Activated T-helper 1 cell treated with anti-CD3 and anti-CD28 coated beads, Interleukin-12 subunit alpha, Interleukin-12 subunit beta, Interleukin-2, Interleukin-4 antibody, amounts not matched to agents 30 ng/mL and 10 ng/mL and 1 ng/mL, durations not matched to agents 14 hours and 24 hours and 36 hours (primary cell): ENCODE measurements around the gene PHAF1. TPM values are rescaled to one million over a fixed set of nuclear protein-coding genes. Genes with fewer than 3 reads are reported as not detected.
"Not testable (repeated sequence)": the region's sequence is repeated elsewhere in the genome, so short reads cannot be mapped to it uniquely, and the experiment has no call there.

Experiments used
- DNase-seq: peaks from one replicate; pipeline ENCODE4 v3.0.0; 2021; ENCODE audit warnings: low spot score
- H3K27ac Mint-ChIP-seq: one replicate; pipeline ENCODE4 v1.8.0; 2021; ENCODE audit warnings: mild to moderate bottlenecking, mixed read lengths
- H3K27me3 Mint-ChIP-seq: one replicate; pipeline ENCODE4 v1.8.0; 2022; ENCODE audit warnings: mild to moderate bottlenecking, moderate library complexity, mixed read lengths; ENCODE audit not compliant: insufficient read depth
- H3K36me3 Mint-ChIP-seq: one replicate; pipeline ENCODE4 v1.8.0; 2021; ENCODE audit warnings: low read depth, mixed read lengths
- H3K4me1 Mint-ChIP-seq: one replicate; pipeline ENCODE4 v1.8.0; 2021; ENCODE audit warnings: low read depth, mixed read lengths
- H3K4me3 Mint-ChIP-seq: one replicate; pipeline ENCODE4 v1.8.0; 2021; ENCODE audit warnings: mild to moderate bottlenecking, moderate library complexity, mixed read lengths
- H3K9me3 Mint-ChIP-seq: one replicate; pipeline ENCODE4 v1.8.0; 2021; ENCODE audit warnings: mixed read lengths
- intact Hi-C: fragments of 100-400 bp; cut with micrococcal nuclease; formaldehyde crosslinking; loops from one replicate; pipeline ENCODE4 v1.15.1; 2024
- total RNA-seq: library from RNA; stranded (reverse); gene quantifications from 2 replicates; pipeline ENCODE4 v1.2.3, GENCODE V29; 2022

The PHAF1 gene
- total RNA-seq, 1 donor from 2014 or later: 20.6 TPM

- no peaks in the 10 kb centered on the region for H3K9me3 Mint-ChIP-seq
- DNase-seq: no peak
- no peaks in the 10 kb centered on the region for H3K27me3 Mint-ChIP-seq
- H3K36me3 Mint-ChIP-seq: peaks cover 4% of the 10 kb centered on the region
- peak overlapping the region; percentile 96 for H3K4me3 Mint-ChIP-seq
- intact Hi-C loops: no loop called here
- H3K27ac Mint-ChIP-seq: no peak overlapping the region
- H3K4me1 Mint-ChIP-seq: peaks cover 39% of the 10 kb centered on the region
These were observed 2.3 kb downstream of the PHAF1 start for GRCh38 chr16:67111951-67112444.

- no peak for DNase-seq
- intact Hi-C loops: no loop called here
- H3K4me1 Mint-ChIP-seq: peaks cover 39% of the 10 kb centered on the region
- no peaks in the 10 kb centered on the region for H3K9me3 Mint-ChIP-seq
- no peak overlapping the region for H3K27ac Mint-ChIP-seq
- H3K4me3 Mint-ChIP-seq: no peak overlapping the region
- no peaks in the 10 kb centered on the region for H3K27me3 Mint-ChIP-seq
- H3K36me3 Mint-ChIP-seq: peaks cover 4% of the 10 kb centered on the region
These were observed 3.1 kb downstream of the PHAF1 start for GRCh38 chr16:67112591-67113399.

- no peaks in the 10 kb centered on the region for H3K9me3 Mint-ChIP-seq
- no peak for DNase-seq
- no peak overlapping the region for H3K4me3 Mint-ChIP-seq
- intact Hi-C loops: no loop called here
- H3K27ac Mint-ChIP-seq: no peak overlapping the region
- H3K36me3 Mint-ChIP-seq: peaks cover 4% of the 10 kb centered on the region
- H3K27me3 Mint-ChIP-seq: no peaks in the 10 kb centered on the region
- peaks cover 27% of the 10 kb centered on the region for H3K4me1 Mint-ChIP-seq
These were observed 5.1 kb downstream of the PHAF1 start for GRCh38 chr16:67114793-67115192.

GRCh38 chr16:67115639-67116038 is 5.9 kb downstream of the PHAF1 start:
- intact Hi-C loops: no loop called here
- Mint-ChIP-seq H3K27ac (no peak overlapping the region), H3K27me3 (no peaks in the 10 kb centered on the region), H3K36me3 (peaks cover 7% of the 10 kb centered on the region), H3K4me3 (no peak overlapping the region), H3K9me3 (no peaks in the 10 kb centered on the region), H3K4me1 (peaks cover 24% of the 10 kb centered on the region)
- DNase-seq: no peak

- Mint-ChIP-seq H3K27me3 (no peaks in the 10 kb centered on the region), H3K27ac (no peak overlapping the region), H3K9me3 (no peaks in the 10 kb centered on the region), H3K36me3 (peaks cover 11% of the 10 kb centered on the region), H3K4me3 (no peak overlapping the region), H3K4me1 (peaks cover 16% of the 10 kb centered on the region)
- DNase-seq: no peak
- intact Hi-C loops: no loop called here
These were observed 6.9 kb downstream of the PHAF1 start for GRCh38 chr16:67116388-67117311.

- DNase-seq: no peak
- H3K27me3 Mint-ChIP-seq: no peaks in the 10 kb centered on the region
- H3K4me3 Mint-ChIP-seq: no peak overlapping the region
- H3K4me1 Mint-ChIP-seq: peaks cover 5% of the 10 kb centered on the region
- intact Hi-C loops: no loop called here
- no peak overlapping the region for H3K27ac Mint-ChIP-seq
- H3K36me3 Mint-ChIP-seq: peaks cover 13% of the 10 kb centered on the region
- H3K9me3 Mint-ChIP-seq: no peaks in the 10 kb centered on the region
These were observed 8.0 kb downstream of the PHAF1 start for GRCh38 chr16:67117716-67118115.

GRCh38 chr16:67120025-67120424 is 10.3 kb downstream of the PHAF1 start:
- Mint-ChIP-seq H3K27me3 (no peaks in the 10 kb centered on the region), H3K9me3 (no peaks in the 10 kb centered on the region), H3K4me1 (no peaks in the 10 kb centered on the region), H3K27ac (no peak overlapping the region), H3K36me3 (peaks cover 17% of the 10 kb centered on the region), H3K4me3 (no peak overlapping the region)
- DNase-seq: no peak
- intact Hi-C loops: no loop called here

- H3K27ac Mint-ChIP-seq, H3K27me3 Mint-ChIP-seq, H3K9me3 Mint-ChIP-seq, DNase-seq, H3K4me3 Mint-ChIP-seq, intact Hi-C loops, H3K4me1 Mint-ChIP-seq: not testable (repeated sequence)
- H3K36me3 Mint-ChIP-seq: peaks cover 20% of the 10 kb centered on the region
These were observed 13.1 kb downstream of the PHAF1 start for GRCh38 chr16:67122799-67123198.

- Mint-ChIP-seq H3K27me3 (no peaks in the 10 kb centered on the region), H3K36me3 (peaks cover 27% of the 10 kb centered on the region), H3K27ac (no peak overlapping the region), H3K4me1 (peaks cover 5% of the 10 kb centered on the region), H3K4me3 (no peak overlapping the region), H3K9me3 (no peaks in the 10 kb centered on the region)
- no peak for DNase-seq
- intact Hi-C loops: no loop called here
These were observed 18.7 kb downstream of the PHAF1 start for GRCh38 chr16:67128417-67128816.

- Mint-ChIP-seq H3K4me1 (peaks cover 5% of the 10 kb centered on the region), H3K9me3 (no peaks in the 10 kb centered on the region), H3K27me3 (no peaks in the 10 kb centered on the region), H3K4me3 (no peak overlapping the region), H3K27ac (no peak overlapping the region), H3K36me3 (peaks cover 23% of the 10 kb centered on the region)
- intact Hi-C loops: no loop called here
- no peak for DNase-seq
These were observed 19.1 kb downstream of the PHAF1 start for GRCh38 chr16:67128887-67129286.

GRCh38 chr16:67129422-67129821 is 19.7 kb downstream of the PHAF1 start:
- peaks cover 23% of the 10 kb centered on the region for H3K36me3 Mint-ChIP-seq
- intact Hi-C loops: no loop called here

GRCh38 chr16:67137605-67138004 is 27.9 kb downstream of the PHAF1 start:
- no peak overlapping the region for H3K27ac Mint-ChIP-seq
- peaks cover 29% of the 10 kb centered on the region for H3K36me3 Mint-ChIP-seq
- H3K4me3 Mint-ChIP-seq: no peak overlapping the region
- H3K27me3 Mint-ChIP-seq: no peaks in the 10 kb centered on the region
- H3K4me1 Mint-ChIP-seq: no peaks in the 10 kb centered on the region
- intact Hi-C loops: no loop called here
- no peaks in the 10 kb centered on the region for H3K9me3 Mint-ChIP-seq
- DNase-seq: no peak

More at GRCh38 chr16:67129422-67129821, 19.7 kb downstream of the PHAF1 start:
- no peak overlapping the region for H3K4me3 Mint-ChIP-seq
- no peak for DNase-seq
- peaks cover 5% of the 10 kb centered on the region for H3K4me1 Mint-ChIP-seq
- H3K27ac Mint-ChIP-seq: no peak overlapping the region
- no peaks in the 10 kb centered on the region for H3K27me3 Mint-ChIP-seq
- no peaks in the 10 kb centered on the region for H3K9me3 Mint-ChIP-seq

- H3K36me3 Mint-ChIP-seq: peaks cover 34% of the 10 kb centered on the region
- intact Hi-C loops: no loop called here
- no peaks in the 10 kb centered on the region for H3K27me3 Mint-ChIP-seq
- DNase-seq: no peak
- H3K4me3 Mint-ChIP-seq: no peak overlapping the region
- no peak overlapping the region for H3K27ac Mint-ChIP-seq
- no peaks in the 10 kb centered on the region for H3K9me3 Mint-ChIP-seq
- H3K4me1 Mint-ChIP-seq: no peaks in the 10 kb centered on the region
These were observed 31.6 kb downstream of the PHAF1 start for GRCh38 chr16:67141391-67141790.
